Esophagus muscularis mucosa (tissue), 4 donors: ENCODE results near the gene KDF1.

ENCODE experiments used
- EP300 ChIP-seq: sonication (generic); formaldehyde crosslinking; IDR thresholded peaks from one replicate; pipeline ENCODE4 v1.6.1; 2017; ENCODE audit warnings: antibody characterized with exemption
- POLR2A ChIP-seq: fragments of 450-650 bp; IDR thresholded peaks from one replicate; pipeline ENCODE4 v1.6.1; 2017; ENCODE audit warnings: antibody characterized with exemption, moderate library complexity, mild to moderate bottlenecking, low read depth
- TF ChIP-seq, protein P1 (sequence below), 3 experiments: fragments of 200-600 bp in 2 of 3; fragments of 450-650 bp in 1 of 3; sonication (generic) in 2 of 3; IDR thresholded peaks; one replicate each; pipeline ENCODE4 v1.5.1; 2017 to 2019; ENCODE audit warnings: antibody characterized with exemption in 3 of 3, mild to moderate bottlenecking in 2 of 3, moderate library complexity in 1 of 3

- TF ChIP-seq EP300 (no peak), POLR2A (no peak)
- TF ChIP-seq, protein P1, sequence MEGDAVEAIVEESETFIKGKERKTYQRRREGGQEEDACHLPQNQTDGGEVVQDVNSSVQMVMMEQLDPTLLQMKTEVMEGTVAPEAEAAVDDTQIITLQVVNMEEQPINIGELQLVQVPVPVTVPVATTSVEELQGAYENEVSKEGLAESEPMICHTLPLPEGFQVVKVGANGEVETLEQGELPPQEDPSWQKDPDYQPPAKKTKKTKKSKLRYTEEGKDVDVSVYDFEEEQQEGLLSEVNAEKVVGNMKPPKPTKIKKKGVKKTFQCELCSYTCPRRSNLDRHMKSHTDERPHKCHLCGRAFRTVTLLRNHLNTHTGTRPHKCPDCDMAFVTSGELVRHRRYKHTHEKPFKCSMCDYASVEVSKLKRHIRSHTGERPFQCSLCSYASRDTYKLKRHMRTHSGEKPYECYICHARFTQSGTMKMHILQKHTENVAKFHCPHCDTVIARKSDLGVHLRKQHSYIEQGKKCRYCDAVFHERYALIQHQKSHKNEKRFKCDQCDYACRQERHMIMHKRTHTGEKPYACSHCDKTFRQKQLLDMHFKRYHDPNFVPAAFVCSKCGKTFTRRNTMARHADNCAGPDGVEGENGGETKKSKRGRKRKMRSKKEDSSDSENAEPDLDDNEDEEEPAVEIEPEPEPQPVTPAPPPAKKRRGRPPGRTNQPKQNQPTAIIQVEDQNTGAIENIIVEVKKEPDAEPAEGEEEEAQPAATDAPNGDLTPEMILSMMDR (IDR thresholded peaks at IDR 0.05) = no peak
Measured at GRCh38 chr1:26945138-26945537, 15.1 kb downstream of the KDF1 start.
